Activated T-cell treated with anti-CD3 and anti-CD28 coated beads for 1 hour (primary cell): ENCODE results near the gene TULP4.
"Not testable (repeated sequence)": the region's sequence is repeated elsewhere in the genome, so short reads cannot be mapped to it uniquely, and the experiment has no call there.

Source experiments
- DNase-seq: peaks from one replicate; pipeline ENCODE4 v3.0.0-alpha.2; 2020; ENCODE audit warnings: low read depth

TULP4 gene

DNA sequence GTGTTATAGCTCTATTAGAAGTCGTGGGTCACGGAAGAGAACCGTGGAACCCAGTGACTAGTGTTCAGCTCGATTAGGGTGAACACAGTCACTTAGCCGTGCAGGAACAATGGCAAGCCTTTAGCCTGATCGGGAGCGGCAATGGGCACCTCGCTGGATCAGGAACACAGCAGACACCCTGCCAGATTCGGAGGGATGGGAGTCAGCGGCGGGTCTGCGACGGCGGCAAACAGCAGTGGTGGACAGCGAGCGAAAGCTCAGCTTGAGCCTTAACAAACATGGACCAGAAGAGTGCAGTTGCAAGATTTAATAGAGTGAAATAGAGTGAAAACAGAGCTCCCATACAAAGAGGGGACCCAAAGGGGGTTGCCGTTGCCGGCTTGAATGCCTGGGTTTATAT is 157.8 kb downstream of the TULP4 start:
- DNase-seq, result not testable (repeated sequence)

GRCh38 chr6:158471339-158471738 is 159.1 kb downstream of the TULP4 start:
- no peak for DNase-seq

- DNase-seq, result no peak
Measured at GRCh38 chr6:158472447-158472846, 160.2 kb downstream of the TULP4 start.

- DNase-seq, result no peak
Measured at GRCh38 chr6:158474961-158475343, 162.7 kb downstream of the TULP4 start.

DNA sequence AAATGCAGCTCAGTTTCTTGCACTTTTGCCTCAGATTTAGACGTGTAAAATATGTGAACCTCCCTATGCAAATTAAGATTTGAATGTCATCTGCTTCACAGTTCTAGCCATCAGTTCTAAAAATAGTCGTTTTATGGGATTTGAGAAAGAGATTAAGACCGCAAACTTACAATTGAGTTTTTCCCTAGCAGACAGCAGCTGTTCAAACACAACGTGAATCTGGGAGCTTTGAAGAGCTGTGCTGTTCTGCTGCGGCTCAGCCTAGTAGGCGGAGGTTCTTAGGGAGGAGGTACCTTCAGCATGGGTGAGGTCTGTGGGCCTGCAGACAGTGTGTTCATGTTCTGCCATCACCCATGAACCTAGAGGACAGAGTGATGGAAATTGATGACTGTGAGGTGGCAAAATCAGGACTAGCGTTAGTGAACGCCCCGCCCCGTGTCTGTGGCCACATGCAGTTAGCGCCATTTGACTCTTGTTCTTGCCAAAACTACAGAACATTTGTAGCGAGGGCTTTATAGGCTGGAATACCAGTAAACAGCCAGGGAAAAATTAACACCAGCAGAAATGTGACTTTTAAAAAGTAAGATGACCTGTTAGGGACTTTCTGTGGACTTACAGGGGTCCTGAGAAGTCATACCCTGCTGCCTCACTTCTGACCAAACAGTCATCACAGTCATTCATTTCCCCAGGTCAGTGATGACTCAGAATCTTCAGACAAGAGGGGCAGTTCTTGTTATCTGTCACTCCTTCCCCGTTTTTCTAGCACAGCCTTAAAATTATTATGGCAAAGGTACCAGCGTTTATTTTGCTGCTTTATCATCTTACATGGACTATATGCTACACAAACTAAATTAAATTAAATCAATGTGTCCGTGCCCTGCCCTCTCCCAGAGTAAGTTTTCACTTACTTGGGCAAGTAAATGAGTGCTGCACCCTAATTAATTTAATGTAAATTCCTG is 163.4 kb downstream of the TULP4 start:
- DNase-seq, result no peak

DNA sequence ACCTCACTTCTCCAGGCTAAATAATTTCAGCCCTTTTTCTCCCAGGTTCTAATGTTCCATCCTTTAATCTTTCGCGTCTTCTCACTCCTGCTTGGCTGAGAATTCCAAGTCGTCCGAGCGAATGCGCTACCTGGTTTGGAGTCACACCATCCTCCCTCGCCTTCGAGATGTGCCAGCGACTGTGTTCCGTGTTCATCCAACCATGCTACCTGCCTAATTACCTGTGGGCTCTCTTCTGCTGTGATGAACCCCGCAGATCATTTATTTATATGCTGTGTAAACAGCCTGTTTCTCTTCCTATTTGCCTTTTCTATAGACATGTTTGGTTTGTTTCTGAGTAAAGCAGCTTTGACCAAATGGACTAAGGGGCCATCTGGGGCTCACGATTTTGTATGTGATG is 164.1 kb downstream of the TULP4 start:
- DNase-seq, result no peak

GRCh38 chr6:158477722-158478121 is 165.5 kb downstream of the TULP4 start:
- not testable (repeated sequence) for DNase-seq

DNA sequence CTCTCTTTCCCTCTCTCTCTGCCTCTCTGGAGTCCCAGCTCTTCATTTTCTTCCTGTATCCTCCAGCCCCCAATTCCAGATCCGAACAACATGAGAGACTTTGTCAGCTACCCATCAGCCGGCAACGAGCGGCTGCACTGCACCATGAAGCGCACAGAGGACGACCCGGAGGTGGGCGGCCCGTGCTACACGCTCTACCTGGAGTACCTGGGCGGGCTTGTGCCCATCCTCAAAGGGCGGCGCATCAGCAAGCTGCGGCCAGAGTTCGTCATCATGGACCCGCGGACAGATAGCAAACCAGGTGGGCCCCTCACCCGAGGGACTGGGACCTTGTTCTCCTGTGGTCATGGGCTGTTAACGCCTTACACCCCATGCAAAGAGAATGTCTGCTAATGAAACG is 168.7 kb downstream of the TULP4 start:
- no peak for DNase-seq

GRCh38 chr6:158481690-158482473 is 169.6 kb downstream of the TULP4 start:
- no peak for DNase-seq

GRCh38 chr6:158485431-158485830 is 173.2 kb downstream of the TULP4 start:
- no peak for DNase-seq

DNA sequence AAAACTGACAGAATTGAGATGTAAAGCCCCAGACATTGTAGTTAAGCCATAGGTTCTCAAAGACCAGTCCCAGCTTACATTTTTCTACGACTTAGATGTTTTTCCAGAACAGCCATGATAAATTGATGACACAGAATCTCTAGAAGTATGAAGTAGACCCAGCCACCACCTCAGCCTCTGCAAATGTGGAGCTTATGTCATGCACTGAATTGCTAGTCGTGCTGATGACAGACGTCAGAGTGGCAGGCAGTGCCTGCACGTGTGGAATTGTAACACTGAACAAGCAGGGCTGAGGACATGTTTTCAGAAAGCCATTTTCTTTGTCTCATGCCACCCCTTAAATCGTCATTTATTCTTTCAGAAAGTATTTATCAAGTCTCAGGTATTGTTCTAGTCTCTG is 175.2 kb downstream of the TULP4 start:
- no peak for DNase-seq

DNA sequence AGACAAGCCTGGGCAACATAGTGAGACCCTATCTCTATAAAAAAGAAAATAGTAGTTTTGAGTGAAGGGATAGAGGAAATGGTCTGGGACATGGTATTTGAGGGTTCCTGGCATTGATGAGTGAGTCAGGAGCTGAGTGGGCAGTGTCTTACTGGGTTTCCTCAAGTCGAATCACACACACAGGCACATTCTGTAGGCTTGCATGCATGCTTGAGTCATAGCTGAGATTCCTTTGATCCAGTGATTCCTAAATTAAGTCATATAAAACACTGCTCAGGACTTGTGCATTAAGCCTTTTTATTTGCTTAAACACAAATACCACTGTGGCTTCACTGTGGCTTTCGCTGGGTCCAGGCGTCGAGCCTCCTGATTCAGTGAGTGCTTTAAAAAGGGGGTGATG is 175.8 kb downstream of the TULP4 start:
- DNase-seq, result no peak

DNA sequence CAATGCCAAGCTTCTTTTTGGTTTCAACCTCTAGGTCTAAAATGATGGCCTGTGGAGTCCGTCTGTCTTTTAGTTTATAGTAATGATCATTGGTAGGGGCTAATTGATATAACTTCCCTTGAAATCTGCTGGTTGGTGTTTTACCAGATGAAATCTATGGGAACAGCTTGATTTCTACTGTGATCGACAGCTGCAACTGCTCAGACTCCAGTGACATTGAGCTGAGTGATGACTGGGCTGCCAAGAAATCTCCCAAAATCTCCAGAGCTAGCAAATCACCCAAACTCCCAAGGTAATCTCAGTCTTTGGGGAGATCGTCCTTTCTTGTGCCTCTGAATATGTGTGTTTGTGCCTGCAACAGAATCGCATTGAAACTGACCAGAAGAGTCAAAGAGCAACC is 177.2 kb downstream of the TULP4 start:
- DNase-seq, result no peak

- no peak for DNase-seq
Measured at GRCh38 chr6:158492881-158493280, 180.6 kb downstream of the TULP4 start.

GRCh38 chr6:158496700-158497099 is 184.4 kb downstream of the TULP4 start:
- no peak for DNase-seq

- DNase-seq, result no peak
Measured at GRCh38 chr6:158497620-158498019, 185.4 kb downstream of the TULP4 start.

DNA sequence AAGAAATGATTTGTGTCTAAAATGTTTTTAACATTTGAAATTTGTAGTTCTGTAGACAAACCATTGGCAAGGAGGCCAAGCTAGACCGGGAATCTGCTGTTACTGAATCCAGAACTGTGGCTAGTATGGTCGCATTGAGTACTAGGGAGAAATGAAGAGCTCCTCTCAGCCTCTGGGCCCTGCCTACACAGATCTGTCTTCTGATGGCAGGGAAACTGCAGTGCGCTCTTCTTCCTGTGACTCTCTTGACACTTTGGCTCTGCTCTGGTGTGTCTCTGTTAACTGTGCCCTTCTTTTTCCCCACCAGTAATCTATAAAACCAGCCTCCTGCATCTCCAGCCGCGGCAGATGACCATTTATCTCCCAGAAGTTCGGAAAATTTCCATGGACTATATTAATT is 186.1 kb downstream of the TULP4 start:
- no peak for DNase-seq

GRCh38 chr6:158499601-158500000 is 187.3 kb downstream of the TULP4 start:
- DNase-seq, result no peak

- DNase-seq, result no peak
Measured at GRCh38 chr6:158500016-158500735, 187.9 kb downstream of the TULP4 start.

DNA sequence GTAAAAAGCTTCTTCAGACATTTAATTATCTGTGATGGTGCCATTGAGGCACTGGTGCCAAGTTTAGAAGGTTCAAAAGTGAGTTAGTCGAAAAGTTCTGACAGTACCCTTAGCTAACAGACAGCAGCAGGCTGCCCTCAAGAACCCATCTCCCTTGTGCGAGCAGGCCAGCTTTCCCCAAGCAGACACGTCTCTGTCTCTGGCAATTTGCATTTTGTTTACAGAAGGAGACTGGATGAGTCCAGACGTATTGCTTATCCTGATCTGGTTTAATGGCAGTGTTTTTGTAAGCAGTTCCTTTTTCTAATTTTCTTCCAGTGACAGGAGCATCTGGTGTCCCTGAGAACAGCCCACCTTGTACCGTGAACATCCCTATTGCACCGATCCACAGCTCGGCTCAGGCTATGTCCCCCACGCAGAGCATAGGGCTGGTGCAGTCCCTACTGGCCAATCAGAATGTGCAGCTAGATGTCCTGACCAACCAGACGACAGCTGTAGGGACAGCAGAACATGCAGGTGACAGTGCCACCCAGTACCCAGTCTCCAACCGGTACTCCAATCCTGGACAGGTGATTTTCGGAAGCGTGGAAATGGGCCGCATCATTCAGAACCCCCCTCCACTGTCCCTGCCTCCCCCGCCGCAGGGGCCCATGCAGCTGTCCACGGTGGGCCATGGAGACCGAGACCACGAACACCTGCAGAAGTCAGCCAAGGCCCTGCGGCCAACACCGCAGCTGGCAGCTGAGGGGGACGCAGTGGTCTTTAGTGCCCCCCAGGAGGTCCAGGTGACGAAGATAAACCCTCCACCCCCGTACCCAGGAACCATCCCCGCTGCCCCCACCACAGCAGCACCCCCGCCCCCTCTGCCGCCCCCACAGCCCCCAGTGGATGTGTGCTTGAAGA is 189.3 kb downstream of the TULP4 start:
- no peak for DNase-seq

- DNase-seq, result no peak
Measured at GRCh38 chr6:158502263-158502950, 190.1 kb downstream of the TULP4 start.
